ENCODE measurements around the gene MRPL43. TPM values are rescaled to one million over a fixed set of nuclear protein-coding genes. Genes with fewer than 3 reads are reported as not detected.
A peak's percentile ranks its signal among the peaks of the same experiment; 100 is the strongest.

Gene MRPL43
- total RNA-seq, 1 experiment from 2014 or later, result 91.3 TPM

DNA sequence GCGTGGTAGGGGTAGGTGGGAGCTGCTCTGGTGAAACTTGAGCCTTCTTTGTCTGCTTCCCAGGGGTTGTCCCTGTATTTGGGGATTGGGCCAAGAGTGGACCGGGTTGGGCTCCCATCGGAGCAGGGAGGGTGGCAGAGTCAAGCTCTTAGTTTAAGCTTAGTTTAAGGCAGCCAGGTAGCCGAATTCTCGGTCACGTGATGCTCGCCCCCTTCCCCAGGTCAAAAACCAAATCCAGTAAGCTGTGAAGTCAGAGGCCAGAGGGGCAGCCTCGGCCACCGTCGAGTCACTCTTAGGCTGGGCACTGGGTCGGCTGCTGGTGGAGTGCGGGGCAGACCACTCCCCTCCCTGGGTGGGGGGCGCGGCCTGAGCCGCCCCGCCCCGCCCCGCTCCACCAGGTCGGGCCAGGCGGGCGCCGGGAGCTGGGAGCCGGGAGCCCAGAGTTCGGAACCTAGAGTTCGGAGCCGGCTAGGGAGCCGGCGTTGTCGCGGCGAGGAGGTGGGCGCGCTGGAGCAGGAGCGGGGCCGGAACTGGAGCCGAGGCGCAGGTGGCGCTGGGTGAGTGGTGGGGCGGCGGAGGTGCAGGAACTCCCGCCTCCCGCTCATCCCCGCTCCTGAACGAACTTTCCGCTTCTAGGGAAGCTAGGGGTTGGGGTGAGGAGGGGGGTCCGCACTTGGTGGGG, 9.5 kb upstream of the MRPL43 start (continued):
- TF ChIP-seq JAZF1 (CRISPR knock-in tag; IDR thresholded peaks at IDR 0.05) (no peak), ZNF396 (CRISPR knock-in tag; IDR thresholded peaks at IDR 0.05; ENCODE audit: borderline replicate concordance) (no peak), GRHL2 (CRISPR knock-in tag; IDR thresholded peaks at IDR 0.05; ENCODE audit: insufficient replicate concordance, severe bottlenecking) (no peak), FOXJ3 (CRISPR knock-in tag; IDR thresholded peaks at IDR 0.05; ENCODE audit: borderline replicate concordance) (no peak), PREB (CRISPR knock-in tag; IDR thresholded peaks at IDR 0.05; ENCODE audit: borderline replicate concordance) (no peak), ZNF121 (CRISPR knock-in tag; IDR thresholded peaks at IDR 0.05) (no peak), TP53 (CRISPR knock-in tag; IDR thresholded peaks at IDR 0.05) (peak; percentile 30; the same call in 1 of the 2 replicates), GABPB1 (CRISPR knock-in tag; IDR thresholded peaks at IDR 0.05) (no peak; the same call in 1 of the 2 replicates), TEAD1 (CRISPR knock-in tag; IDR thresholded peaks at IDR 0.05) (no peak), ZNF232 (CRISPR knock-in tag; IDR thresholded peaks at IDR 0.05) (no peak), SP1 (CRISPR knock-in tag; conservative IDR thresholded peaks at IDR 0.05) (peak; percentile 18; the same call in 1 of the 2 replicates), AR (CRISPR knock-in tag; IDR thresholded peaks at IDR 0.05) (no peak), SOX15 (CRISPR knock-in tag; IDR thresholded peaks at IDR 0.05) (no peak), ZNF423 (CRISPR knock-in tag; IDR thresholded peaks at IDR 0.05) (no peak), IRF2 (CRISPR knock-in tag; IDR thresholded peaks at IDR 0.05; ENCODE audit: borderline replicate concordance, low read depth) (no peak), KAT7 (CRISPR knock-in tag; IDR thresholded peaks at IDR 0.05; ENCODE audit: borderline replicate concordance) (no peak), E2F4 (CRISPR knock-in tag; IDR thresholded peaks at IDR 0.05; ENCODE audit: borderline replicate concordance, low read depth) (0 out of 2 replicates have a peak, but pooled peaks have one; percentile 63), NR2C2 (CRISPR knock-in tag; IDR thresholded peaks at IDR 0.05) (no peak), ZNF512 (CRISPR knock-in tag; IDR thresholded peaks at IDR 0.05; ENCODE audit: borderline replicate concordance) (no peak), ZBTB43 (CRISPR knock-in tag; IDR thresholded peaks at IDR 0.05) (0 out of 2 replicates have a peak, but pooled peaks have one; percentile 54), ZNF425 (CRISPR knock-in tag; conservative IDR thresholded peaks at IDR 0.05) (no peak), CTCF (IDR thresholded peaks at IDR 0.05) (no peak), SMAD3 (CRISPR knock-in tag; IDR thresholded peaks at IDR 0.05; ENCODE audit: borderline replicate concordance) (no peak), NFE2L1 (CRISPR knock-in tag; IDR thresholded peaks at IDR 0.05) (peak; percentile 22; the same call in 1 of the 2 replicates)
- TF ChIP-seq, protein P1, sequence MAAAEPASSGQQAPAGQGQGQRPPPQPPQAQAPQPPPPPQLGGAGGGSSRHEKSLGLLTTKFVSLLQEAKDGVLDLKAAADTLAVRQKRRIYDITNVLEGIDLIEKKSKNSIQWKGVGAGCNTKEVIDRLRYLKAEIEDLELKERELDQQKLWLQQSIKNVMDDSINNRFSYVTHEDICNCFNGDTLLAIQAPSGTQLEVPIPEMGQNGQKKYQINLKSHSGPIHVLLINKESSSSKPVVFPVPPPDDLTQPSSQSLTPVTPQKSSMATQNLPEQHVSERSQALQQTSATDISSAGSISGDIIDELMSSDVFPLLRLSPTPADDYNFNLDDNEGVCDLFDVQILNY (CRISPR knock-in tag; IDR thresholded peaks at IDR 0.05), result no peak; the same call in 1 of the 2 replicates
